HG02870 (cell line): ENCODE results near the gene RGS1.

Experiments used
- ATAC-seq: cut with Tn5 transposase; IDR thresholded peaks from one replicate; pipeline ENCODE4 v1.9.1; 2021; ENCODE audit warnings: mild to moderate bottlenecking, moderate library complexity; ENCODE audit not compliant: unreplicated experiment

Gene RGS1

DNA sequence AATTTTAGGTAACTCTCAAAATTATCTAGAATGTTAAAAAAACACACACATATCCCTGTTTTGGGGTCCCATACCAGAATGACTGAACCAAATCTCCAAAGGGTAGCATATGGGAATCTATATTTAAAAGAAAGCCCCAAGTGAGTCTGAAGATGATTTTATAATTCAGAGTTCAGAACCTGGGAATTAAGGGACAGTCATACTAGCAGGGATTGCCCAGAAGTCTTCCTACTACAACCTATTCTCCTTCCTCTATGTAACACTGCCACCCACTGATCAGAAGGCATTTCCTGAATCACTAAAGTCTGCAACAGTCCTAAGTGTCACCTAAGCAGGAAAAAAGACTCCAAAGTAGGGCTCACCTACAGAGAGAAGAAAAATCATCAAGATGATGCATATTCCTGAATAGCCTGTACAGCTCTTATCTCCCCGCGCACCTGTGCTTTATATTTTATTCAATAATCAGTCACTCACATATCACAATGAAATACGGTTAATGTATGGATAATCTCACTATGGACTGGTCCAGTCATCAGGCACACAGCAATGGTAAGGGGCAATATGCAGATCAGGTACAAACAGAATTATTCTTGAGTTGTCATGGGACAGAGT, 4.9 kb downstream of the RGS1 start:
- ATAC-seq = peak; percentile 34

DNA sequence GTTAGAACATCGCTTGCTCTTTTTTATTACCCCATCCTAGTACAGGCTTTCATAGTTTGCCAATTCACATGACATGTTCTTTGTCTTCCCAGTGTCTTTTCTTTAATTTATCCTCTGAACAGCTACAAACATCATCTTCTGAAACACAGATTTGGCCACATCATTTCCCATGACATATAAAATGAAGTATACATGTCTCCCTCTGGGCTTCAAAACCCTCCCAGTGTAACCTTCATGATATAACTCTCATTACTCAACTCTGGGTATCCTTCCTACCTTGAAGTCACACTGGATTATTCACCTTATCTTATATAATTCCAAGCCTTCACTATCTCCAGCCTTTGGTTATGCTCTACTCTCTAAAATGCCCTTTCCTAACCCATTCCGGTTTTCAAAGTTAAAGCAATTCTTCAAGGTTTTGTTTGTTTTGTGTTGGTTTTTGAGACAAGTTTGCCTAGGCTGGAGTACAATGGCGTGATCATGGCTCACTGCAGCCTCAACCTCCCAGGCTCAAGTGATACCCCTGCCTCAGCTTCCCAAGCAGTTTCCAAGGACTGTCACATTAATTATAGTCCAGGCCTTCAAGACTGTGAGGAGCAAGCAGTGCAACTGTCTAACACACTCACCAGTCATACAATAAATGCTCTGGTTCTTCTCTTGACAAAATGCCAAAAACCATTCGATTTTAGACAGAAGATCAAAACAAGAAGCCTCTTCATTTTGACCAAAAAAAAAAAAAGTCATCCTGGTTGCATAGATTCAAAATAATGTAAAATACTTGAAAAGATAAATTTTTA, 5.8 kb downstream of the RGS1 start:
- ATAC-seq = no peak

DNA sequence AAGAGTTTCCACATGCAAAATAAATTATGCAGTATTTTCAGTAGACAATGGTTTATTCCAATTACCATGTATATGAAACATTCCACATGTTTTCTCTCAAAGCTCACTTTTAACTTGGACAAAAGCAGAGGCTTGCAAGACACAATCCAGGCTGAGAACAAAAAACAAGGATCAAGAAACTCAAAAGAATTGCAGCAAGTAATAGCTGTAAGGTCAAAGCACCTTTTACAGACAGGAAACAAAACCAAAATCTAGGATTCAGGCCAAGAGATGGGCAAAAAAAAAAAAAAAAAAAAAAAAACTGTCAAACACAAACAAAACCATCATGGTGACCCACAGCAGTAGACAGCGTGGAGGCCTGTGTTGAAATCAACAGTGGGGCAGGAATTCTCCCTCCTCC, 9.3 kb downstream of the RGS1 start:
- ATAC-seq = no peak

DNA sequence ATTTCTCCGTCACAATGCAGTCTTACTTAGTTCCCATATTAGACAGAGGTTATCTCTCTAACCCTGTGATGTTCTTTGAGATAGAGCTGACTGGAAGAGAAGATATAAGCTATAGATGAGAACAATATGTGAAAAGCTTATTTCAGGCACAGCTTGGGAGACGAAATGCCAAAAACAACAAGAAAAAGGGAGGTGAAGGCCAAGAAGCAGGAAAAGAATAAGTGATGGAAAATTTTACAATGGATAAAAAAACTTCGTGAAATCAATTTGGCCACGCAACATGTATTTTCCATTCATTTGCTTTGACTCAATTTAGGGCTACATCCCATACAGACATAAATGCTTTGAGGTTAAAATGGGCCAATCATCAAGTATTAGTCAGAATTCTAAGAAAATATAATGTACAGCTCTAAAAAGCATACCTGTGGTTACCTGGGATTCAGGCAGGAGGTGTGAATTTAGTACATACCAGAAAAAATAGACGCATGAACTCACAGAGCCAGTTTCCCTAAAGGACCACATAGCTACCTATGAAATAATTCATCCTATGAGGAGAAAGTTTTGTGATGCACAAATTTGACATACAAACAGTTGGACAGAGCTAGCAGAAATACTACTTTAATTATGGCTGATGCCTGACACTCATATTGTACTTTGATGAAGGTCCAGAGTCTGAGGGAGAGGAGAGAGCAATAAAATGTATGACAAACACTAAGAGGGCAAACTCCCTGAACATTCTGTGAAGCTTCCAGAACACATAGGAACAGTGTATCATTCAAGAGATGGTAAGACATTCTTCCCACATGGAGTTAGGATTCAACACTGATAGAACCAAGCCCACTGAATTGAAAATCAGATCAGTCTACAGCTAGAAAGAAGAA, 12.1 kb downstream of the RGS1 start:
- ATAC-seq = no peak

DNA sequence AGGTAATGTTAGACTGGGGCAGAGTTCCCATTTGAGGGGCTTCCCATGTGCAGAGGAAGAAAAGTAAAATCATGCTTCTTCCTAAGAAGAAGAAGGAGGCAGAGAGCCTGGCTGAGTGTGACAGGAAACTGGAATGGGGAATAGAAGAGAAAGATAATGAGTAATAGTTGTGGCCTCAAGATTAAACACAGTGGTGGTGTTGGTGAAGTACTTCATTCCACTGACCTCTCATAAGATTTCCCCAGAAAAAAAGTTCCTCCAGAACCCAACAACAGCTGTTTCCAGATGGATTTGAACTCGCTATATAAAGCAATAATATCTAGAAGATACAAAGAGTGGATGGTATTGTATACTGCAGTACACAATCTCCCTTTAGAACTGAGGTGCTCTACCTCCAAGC, 13.0 kb downstream of the RGS1 start:
- ATAC-seq = no peak

DNA sequence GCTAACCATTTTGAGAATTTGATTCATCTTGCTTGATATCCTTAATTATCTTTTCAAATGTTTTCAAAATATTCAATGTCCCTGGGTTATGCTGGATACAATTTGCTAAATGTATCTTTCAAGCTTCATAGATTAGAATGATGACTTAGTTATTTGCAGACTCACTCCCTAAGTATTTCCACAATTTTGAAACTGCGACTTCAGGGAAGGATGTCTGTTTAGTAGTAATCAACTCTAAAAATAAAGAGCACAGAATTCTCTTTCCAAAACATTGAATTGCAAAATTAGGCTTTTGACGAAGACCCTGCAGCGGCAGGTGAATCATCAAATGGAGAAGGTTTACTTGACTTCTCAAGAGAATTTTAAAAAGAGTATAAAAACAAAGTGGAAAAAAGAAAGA, 14.2 kb downstream of the RGS1 start:
- ATAC-seq = no peak

DNA sequence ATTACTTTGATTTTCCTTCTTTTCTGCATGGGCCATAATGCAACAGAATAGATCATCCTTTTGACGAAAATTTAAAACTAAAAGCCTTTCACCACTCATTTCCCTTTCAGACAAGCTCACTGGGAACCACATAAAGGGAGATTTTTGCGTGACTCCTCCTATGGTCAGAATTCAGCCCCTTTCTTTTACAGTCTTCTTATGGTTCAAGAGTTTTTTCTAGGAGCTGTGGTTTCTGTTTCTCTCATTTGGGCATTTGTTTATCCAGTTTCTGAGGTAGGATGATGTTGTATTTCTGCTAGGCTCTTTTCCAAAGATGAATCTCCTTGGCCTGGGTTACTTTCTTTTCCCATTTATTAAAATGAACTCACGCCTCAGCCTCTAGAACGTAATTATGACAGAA, 16.9 kb downstream of the RGS1 start:
- no peak for ATAC-seq

DNA sequence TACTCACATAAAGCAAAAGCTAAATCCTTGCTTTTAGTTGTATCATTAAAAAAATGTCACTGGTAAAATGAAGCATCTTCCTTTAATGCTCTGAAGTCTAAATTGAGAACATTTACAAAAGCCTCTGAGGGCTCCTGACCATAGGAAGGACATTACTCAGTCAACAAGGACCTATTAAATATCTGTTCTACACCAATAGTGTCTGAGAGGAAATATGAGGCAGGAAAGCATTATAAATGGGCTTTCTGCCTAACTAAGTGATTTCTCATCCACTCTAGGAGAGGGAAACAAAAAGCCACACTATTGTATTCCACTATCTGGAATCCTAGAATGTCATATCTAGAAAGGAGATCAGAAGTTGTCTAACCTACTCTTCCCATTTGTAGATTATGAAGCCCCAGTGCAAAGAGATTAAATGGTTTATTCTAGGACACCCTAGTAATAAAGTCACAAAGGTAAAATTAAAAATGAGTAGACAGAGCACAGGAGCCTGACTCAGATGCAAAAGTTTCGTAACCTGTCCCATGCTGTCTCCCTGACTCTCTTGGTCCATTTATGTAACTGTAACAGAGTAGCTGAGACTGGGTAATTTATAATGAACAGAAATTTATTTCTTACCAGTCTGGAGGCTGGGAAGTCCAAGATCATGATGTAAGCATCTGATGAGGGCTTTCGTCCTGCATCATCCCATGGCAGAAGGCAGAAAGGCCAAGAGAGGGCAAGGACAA, 17.6 kb downstream of the RGS1 start:
- ATAC-seq = no peak

DNA sequence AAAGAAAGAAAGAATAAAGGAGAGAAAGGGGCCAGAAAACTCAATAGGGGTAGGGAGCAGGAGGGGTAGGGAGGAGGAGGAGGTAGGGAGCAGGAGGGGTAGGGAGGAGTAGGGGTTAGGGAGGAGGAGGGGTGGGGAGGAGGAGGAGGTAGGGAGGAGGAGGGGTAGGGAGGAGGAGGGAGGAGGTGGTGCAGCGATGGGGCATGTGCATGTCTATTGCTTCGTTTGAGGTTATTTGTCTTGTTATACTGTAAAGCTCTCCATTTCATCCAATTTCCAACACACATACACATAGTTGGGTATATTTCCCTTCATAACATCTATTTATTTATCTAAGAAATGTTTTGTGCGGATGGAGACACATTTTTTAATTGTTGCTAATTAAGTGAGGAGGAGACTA, 19.7 kb downstream of the RGS1 start:
- no peak for ATAC-seq

DNA sequence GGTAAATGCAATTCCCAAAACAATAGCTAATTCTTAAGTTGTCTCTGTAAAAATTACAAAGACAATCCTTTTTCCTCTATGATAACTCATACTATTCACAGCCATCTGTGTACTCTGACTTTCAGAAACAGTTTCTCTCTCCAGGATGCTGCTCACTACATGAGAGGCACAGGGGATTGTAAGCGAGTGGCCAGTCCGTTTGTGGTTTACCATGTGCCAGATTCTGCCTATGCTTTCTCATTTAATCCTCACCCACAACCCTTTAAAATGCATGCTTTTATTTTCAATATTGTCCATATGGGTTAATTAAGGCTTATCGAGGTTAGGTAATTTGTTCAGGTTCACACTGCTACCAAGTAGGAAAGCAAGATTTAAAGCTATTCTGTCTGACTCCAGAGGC, 23.0 kb downstream of the RGS1 start:
- ATAC-seq = no peak

DNA sequence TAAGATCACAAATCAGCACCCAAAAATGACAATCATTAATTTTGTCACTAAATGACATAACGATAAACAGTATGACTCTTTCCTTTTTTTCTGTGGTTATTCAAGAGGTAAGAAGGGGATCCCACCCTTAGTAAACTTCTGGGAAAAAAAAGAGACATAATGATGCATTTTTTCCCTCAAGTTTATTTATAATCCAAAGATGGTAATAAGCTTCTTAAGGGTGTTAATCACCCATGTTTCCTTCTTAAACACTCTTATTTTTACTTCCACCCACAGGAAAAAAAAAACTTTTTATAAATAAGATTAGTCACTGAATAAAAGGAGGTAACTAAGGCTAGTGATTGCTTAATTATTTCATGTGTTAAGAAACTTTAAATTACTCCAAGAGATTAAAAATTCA, 24.7 kb downstream of the RGS1 start:
- no peak for ATAC-seq

DNA sequence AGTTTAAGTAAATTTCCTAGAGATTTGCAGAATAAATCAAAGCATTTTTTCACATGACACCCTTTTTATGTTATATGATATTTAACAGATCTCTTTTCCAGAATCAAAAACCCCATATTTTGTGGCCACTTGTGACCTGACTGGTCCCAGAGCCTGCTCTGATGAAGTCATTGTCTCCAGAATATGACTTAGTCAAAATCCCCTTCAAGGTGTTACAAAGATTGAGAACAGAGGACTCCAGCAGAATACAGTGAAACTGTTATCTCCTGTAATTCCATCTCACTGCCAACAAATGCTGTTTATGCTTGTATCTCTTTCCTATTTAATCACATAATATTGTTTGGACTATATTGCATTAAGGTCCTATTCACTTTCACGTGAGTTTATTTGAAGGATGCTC, 25.6 kb downstream of the RGS1 start:
- ATAC-seq = no peak

DNA sequence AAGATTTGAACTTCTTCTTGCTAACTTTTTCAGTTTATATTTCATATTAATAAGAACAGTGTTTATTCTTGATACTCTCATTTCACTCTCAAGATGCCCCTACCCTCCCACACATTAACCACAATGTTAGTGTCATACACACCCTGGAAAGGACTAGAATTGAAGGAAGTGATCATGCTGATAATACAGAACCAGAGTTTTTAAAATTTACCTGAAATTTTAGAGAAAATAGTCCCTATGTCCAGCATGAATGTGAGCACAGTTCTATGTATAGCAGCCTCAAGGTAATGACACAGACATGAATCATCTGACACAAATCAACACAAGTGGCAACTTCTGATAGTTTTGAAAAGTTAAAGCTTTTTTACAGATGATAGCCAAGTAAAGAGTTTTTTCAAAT, 26.0 kb downstream of the RGS1 start:
- no peak for ATAC-seq

DNA sequence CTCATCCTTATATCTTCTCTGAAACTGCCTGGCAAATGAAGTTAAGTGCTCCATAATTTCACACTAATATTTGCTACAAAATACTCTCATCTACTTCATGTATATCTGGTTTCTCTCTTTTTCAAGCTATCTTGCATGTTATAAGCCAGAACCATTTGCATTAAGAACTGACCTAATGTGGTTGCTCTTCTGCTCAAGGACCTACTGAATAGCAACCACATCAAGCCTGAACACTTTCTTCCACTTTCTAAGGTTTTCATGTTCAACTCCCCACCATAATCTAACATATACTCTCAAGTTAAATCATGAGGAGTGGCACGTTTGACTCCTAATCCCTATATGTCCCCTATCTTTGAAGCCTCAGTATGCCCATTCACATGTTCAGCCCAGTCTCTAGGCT, 27.2 kb downstream of the RGS1 start:
- ATAC-seq = peak; percentile 35

DNA sequence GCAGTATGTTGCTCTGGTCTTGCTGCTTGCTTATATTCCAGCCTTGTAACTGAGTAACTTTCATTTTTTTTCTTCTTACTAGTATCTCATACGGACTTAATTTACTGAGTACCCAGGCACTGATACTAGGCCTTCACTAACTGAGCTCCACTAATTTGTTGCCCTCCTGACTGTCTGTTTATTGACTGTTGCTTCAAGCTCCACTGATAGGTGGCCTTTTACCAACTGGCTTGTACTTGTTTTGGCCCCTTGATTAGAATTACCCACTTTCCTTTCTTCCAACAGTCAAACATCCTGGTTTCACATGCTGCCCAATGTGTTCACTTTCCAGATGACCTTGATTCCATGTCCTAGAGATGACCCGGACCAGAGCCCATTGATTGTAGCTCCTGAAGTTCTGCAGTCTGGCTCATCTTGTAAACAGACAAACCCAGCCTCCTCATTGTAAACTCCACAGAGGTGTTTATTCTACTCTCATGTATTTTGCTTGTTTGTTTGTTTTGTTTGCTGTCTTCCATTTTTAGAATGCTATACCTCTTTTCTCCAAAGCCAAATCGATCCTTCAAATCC, 27.7 kb downstream of the RGS1 start:
- no peak for ATAC-seq

DNA sequence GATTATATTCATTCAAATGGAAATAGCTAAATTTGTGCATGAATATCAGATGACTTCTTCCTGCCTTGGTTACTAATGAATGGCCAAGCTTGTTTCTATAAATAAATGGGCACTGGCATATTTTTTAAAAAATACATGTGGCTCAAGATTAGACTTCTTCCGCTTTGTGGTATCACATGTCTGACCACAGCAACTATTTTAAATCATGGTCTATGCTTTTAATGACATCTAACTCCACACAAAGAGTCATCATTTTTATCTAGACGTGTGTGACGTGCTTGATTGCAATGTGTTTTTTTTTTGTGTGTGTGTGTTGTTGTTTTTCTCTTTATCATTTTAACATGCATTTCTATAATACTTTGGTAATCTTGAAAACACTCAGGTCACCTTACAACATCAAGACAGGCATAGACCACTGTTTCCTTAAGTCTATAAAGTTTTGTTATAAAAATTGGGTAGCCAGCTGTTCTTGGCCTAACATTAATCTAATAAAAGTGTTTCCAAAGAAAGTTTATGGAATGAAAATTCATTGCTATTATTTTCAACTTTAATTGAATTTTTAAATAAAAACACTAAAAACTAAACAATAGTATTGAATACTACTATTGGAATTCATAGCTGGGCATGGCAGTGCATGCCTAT, 29.5 kb downstream of the RGS1 start:
- no peak for ATAC-seq

DNA sequence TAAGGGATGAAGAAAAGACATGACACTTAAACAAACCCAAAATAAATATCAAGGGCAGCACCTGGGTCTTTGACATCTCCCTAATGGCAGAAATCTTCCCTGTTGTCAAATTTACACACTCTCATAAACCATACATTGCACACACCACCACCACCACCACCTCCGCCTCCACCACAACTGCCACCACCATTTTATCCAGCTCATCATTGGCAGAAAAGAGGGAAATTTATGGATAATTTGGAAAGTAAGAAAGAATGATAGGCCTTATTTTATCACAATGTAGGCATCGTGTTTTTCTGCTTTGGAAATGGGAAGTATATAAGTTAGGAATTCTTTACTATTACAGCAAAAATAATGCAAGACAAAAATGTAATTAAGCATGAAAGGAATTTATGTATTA, 33.1 kb downstream of the RGS1 start:
- no peak for ATAC-seq

DNA sequence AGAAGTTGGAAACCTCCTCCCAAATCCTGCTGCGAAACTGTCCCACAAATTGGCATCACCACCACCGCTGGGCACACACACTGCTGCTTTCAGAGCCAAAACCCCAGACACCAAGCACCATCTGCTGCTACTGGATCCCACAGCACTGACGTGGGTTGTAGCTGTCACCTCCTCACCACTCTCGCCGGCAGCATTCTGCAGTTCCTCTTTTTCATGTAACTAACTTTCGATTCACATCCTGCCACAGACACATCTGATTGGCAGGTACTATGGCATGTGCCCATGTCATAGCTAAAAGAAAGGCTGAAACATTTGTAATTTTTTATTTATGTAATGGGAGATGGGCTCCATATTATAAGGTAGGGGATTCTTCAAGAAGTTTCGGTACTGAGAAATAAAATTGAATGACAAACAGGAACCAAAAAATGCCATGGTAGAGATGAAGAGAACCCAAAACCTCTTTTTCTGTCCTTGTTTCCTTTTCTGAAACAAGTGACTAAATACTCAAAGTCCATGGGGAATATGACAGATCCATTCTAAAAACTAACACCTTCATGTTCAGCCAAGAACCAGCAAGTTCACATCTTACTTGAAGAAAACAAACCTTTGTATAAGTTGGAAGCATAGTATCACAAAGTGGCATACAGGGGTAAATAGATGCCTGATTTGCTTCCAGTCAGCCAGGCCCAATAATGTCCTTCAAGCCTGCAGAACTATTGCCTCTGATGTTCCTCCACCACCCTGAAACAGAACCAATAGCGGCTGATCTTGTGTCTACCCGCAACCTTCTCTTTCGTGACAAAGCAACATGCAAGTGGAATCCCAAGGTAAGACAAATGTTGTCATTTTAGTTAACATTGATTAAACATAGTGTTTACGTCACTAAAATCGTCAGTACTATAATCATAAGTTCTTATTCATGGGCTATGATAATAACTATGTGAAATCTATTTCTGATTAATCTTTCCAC, 33.8 kb downstream of the RGS1 start:
- peak; percentile 100 for ATAC-seq
